K562 (cell line): Measurements from ENCODE around the gene AFF2. TPM values are rescaled to one million over a fixed set of nuclear protein-coding genes. Genes with fewer than 3 reads are reported as not detected.

Experiments
- ATAC-seq: fragments of 200-7000 bp; cut with Tn5 transposase; 3 replicates; pipeline ENCODE4 v1.9.1; 2020; ENCODE audit warnings: moderate library complexity
- BruUV-seq: library from RNA; stranded (reverse); fragments of 400-500 nt; replicated peaks from 2 replicates; lab custom pipeline; 2021; lab: Mats Ljungman, UMichigan
- CTCF ChIA-PET: fragments of 300-600 bp; formaldehyde crosslinking; extraction: SDS; loops from one replicate; lab custom pipeline; 2021; ENCODE audit warnings: low intra/inter-chr PET ratio; lab: Yijun Ruan, JAX
- POLR2A ChIA-PET: fragments of 300-600, 350-650 bp; sonication (Branson Sonifier 250); formaldehyde crosslinking; extraction: SDS; loops from one replicate; lab custom pipeline; 2021; ENCODE audit warnings: antibody characterized with exemption, inconsistent platforms; lab: Yijun Ruan, JAX
- DNase-seq, 4 experiments: peaks; one replicate each; pipeline versions ENCODE4 v3.0.0 to v3.0.0-alpha.2; 2011 to 2018; ENCODE audit warnings: low spot score in 3 of 4, mixed read lengths in 3 of 4; ENCODE audit errors: extremely low read depth in 1 of 4
- FAIRE-seq: peaks from 2 replicates; lab custom pipeline; 2011; peaks lifted over from hg19 to GRCh38; lab: Jason Lieb, UNC
- H2AFZ ChIP-seq: 2 replicates; pipeline ENCODE4 v1.6.0; 2011; ENCODE audit warnings: low read depth, low read length, control low read depth, inconsistent platforms
- H3K27ac ChIP-seq: fragments of 200-600 bp; 3 replicates; pipeline ENCODE4 v1.8.0; 2011; ENCODE audit warnings: low read depth, mild to moderate bottlenecking, control low read depth, inconsistent platforms, low read length, moderate library complexity, mixed read lengths; ENCODE audit errors: extremely low read depth
- H3K27me3 ChIP-seq, 2 experiments: fragments of 300-600 bp in 1 of 2; 2 replicates in 1 of 2; 3 replicates in 1 of 2; pipeline versions ENCODE4 v1.6.0 to v1.8.0; 2011; ENCODE audit warnings: inconsistent platforms in 2 of 2, low read length in 2 of 2, mild to moderate bottlenecking in 1 of 2, mixed read lengths in 1 of 2, moderate library complexity in 1 of 2; ENCODE audit not compliant: control insufficient read depth in 2 of 2, insufficient read depth in 2 of 2
- H3K36me3 ChIP-seq: fragments of 300-600 bp; 3 replicates; pipeline ENCODE4 v1.8.0; 2011; ENCODE audit warnings: mild to moderate bottlenecking, low read length, inconsistent platforms; ENCODE audit not compliant: control insufficient read depth, insufficient read depth
- H3K4me1 ChIP-seq, 2 experiments: fragments of 200-600 bp in 1 of 2; replicated peaks in 1 of 2; 2 replicates in 1 of 2; 3 replicates in 1 of 2; pipeline versions ENCODE4 v1.5.1 to v1.8.0; 2011; ENCODE audit warnings: inconsistent platforms in 2 of 2, low read length in 2 of 2, mild to moderate bottlenecking in 1 of 2, mixed read lengths in 1 of 2, moderate library complexity in 1 of 2; ENCODE audit not compliant: control insufficient read depth in 2 of 2, insufficient read depth in 2 of 2
- H3K4me2 ChIP-seq: 2 replicates; pipeline ENCODE4 v1.6.1; 2011; ENCODE audit warnings: low read length, control low read depth, inconsistent platforms, mixed read lengths; ENCODE audit not compliant: insufficient read depth
- H3K4me3 ChIP-seq: fragments of 200-600 bp; sonication (generic), shearing (Covaris generic); 2 replicates; pipeline ENCODE4 v1.5.1; 2016; ENCODE audit warnings: control low read depth, inconsistent platforms
- H3K79me2 ChIP-seq: fragments of 200-600 bp; 3 replicates; pipeline ENCODE4 v1.8.0; 2011; ENCODE audit warnings: low read length, inconsistent platforms; ENCODE audit not compliant: control insufficient read depth, insufficient read depth
- H3K9ac ChIP-seq, 2 experiments: 2 replicates each; pipeline versions ENCODE4 v1.6.0 to v1.6.1; 2011; ENCODE audit warnings: low read depth in 2 of 2, low read length in 2 of 2, control low read depth in 1 of 2, inconsistent platforms in 1 of 2, mild to moderate bottlenecking in 1 of 2, mixed read lengths in 1 of 2; ENCODE audit not compliant: insufficient read depth in 1 of 2
- H3K9me1 ChIP-seq: one replicate; pipeline ENCODE4 v1.6.0; 2011; ENCODE audit warnings: inconsistent platforms, mild to moderate bottlenecking, low read length, moderate library complexity; ENCODE audit not compliant: control insufficient read depth, insufficient read depth
- H3K9me3 ChIP-seq: replicated peaks from 2 replicates; pipeline ENCODE4 v1.5.1; 2011; ENCODE audit warnings: low read depth, low read length, inconsistent platforms; ENCODE audit not compliant: control insufficient read depth, insufficient read depth
- H4K20me1 ChIP-seq: replicated peaks from 2 replicates; pipeline ENCODE4 v1.6.1; 2011; ENCODE audit warnings: low read length, inconsistent platforms, mixed read lengths; ENCODE audit not compliant: control insufficient read depth, insufficient read depth
- HDAC8 ChIP-seq: fragments of 450-650 bp; IDR thresholded peaks from 2 replicates; pipeline ENCODE4 v1.6.1; 2016; ENCODE audit warnings: mild to moderate bottlenecking, missing genetic modification characterization, moderate library complexity, missing compliant biosample characterization
- MXI1 ChIP-seq: IDR thresholded peaks from 2 replicates; pipeline ENCODE4 v1.6.1; 2011; ENCODE audit warnings: low read depth, mild to moderate bottlenecking, improper control_type of control experiment, low read length
- MYBL2 ChIP-seq, 2 experiments: fragments of 450-650 bp in 1 of 2; sonication (generic) in 1 of 2; formaldehyde crosslinking in 1 of 2; IDR thresholded peaks; 2 replicates each; pipeline versions ENCODE4 v1.6.1 to v1.8.1; 2017 to 2022; ENCODE audit warnings: borderline replicate concordance in 1 of 2, inconsistent platforms in 1 of 2, low read depth in 1 of 2, mild to moderate bottlenecking in 1 of 2, missing genetic modification reagents in 1 of 2, moderate library complexity in 1 of 2
- NCOA2 ChIP-seq, 2 experiments: fragments of 450-650 bp; IDR thresholded peaks; 2 replicates each; pipeline ENCODE4 v1.6.1; 2018; ENCODE audit warnings: mild to moderate bottlenecking in 2 of 2, moderate library complexity in 1 of 2; ENCODE audit not compliant: partially characterized antibody in 2 of 2
- NFRKB ChIP-seq: fragments of 450-650 bp; IDR thresholded peaks from 2 replicates; pipeline ENCODE4 v1.6.1; 2016; ENCODE audit warnings: low read depth
- PCBP1 ChIP-seq: fragments of 200-400 bp; formaldehyde crosslinking; IDR thresholded peaks from 2 replicates; pipeline ENCODE4 v1.6.1; 2018; ENCODE audit warnings: mild to moderate bottlenecking, low read depth, low read length; ENCODE audit not compliant: poor library complexity, severe bottlenecking
- SMAD1 ChIP-seq: fragments of 150-350 bp; IDR thresholded peaks from 2 replicates; pipeline ENCODE4 v1.6.1; 2014; ENCODE audit warnings: low read length, low read depth; ENCODE audit not compliant: partially characterized antibody
- ZNF707 ChIP-seq: fragments of 250-450 bp; sonication (Bioruptor Pico); conservative IDR thresholded peaks from 2 replicates; pipeline ENCODE4 v1.8.0; 2022; ENCODE audit warnings: inconsistent platforms, mild to moderate bottlenecking, moderate library complexity
- WGBS: fragments of 100-300 bp; shearing (Covaris generic); methylation state at CpG from one replicate; pipeline ENCODE4 v1.1.6; 2016; ENCODE audit warnings: low coverage, mixed read lengths; ENCODE audit not compliant: insufficient coverage; ENCODE audit errors: missing lambda C conversion rate; 5-methylcytosine and 5-hydroxymethylcytosine counted together
- in situ Hi-C: fragments of 300-500 bp; cut with MboI; formaldehyde crosslinking; loops from 4 replicates; pipeline ENCODE4 v1.15.0; 2018; ENCODE audit warnings: inconsistent platforms, mixed read lengths
- intact Hi-C: fragments of 100-400 bp; cut with micrococcal nuclease; formaldehyde crosslinking; loops from 2 replicates; pipeline ENCODE4 v1.14.2; 2022
- polyA plus RNA-seq, 8 experiments: library from polyadenylated mRNA; depleted of rRNA in 4 of 8; stranded (reverse) in 5 of 8; unstranded in 3 of 8; fragments of >200 nt; fragmentation: Nextera tagmentation in 2 of 8; fragmentation: Illumina TruSeq in 1 of 8; extraction: Ambion mirVana in 2 of 8; extraction: Trizol in 1 of 8; gene quantifications; 2 replicates each; pipeline versions ENCODE4 v1.2.1 to v1.2.3, GENCODE V29; 2011 to 2014; ENCODE audit warnings: inconsistent platforms in 1 of 8, missing spikeins in 1 of 8
- total RNA-seq, 7 experiments: library from RNA; depleted of rRNA in 6 of 7; stranded (reverse); fragments of >200 nt in 6 of 7; fragmentation: Illumina TruSeq in 2 of 7; extraction: Trizol in 2 of 7; gene quantifications; 2 replicates each; pipeline versions ENCODE4 v1.2.1 to v1.2.3, GENCODE V29; 2011 to 2021; ENCODE audit warnings: low replicate concordance in 1 of 7
- TF ChIP-seq, protein P1 (sequence below): sonication (generic); formaldehyde crosslinking; IDR thresholded peaks from 2 replicates; pipeline ENCODE4 v1.8.1; 2023; ENCODE audit warnings: mild to moderate bottlenecking, missing genetic modification reagents, moderate library complexity

Gene AFF2
- total and polyA plus RNA-seq, 9 of the 15 experiments (the other 6 are each of a cell fraction or from before 2014, with no cell fraction given) = 0.01 to 0.20 (median 0.07) TPM

DNA sequence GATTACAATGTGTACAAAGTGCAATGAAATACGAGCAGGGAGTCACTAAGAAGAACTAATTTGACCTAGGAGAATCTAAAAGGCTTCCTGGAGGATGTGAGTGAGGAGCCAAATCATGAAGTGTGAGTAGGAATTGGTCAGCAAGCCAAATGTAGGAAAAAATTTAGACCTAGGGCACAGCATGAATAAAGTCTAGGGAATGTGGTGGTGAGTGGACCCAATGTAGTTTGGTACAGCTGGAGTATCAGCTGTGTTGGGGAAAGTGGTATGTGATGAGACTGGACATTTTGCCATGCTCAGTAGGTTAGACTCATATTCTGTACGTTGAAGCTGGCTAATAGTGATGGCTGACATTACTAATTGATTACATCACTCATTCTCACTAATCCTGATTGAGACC, 191.0 kb downstream of the AFF2 start:
- Histone ChIP-seq H3K4me1 (no peaks in the 10 kb centered on the region), H3K27ac (no peak overlapping the region), H3K9me1 (no peaks in the 10 kb centered on the region)
- FAIRE-seq = no peak
- no TSS peak for BruUV-seq
- in situ Hi-C loops = no loop called here
- CTCF ChIA-PET = no interaction called here
- TF ChIP-seq HDAC8 (tag) = no peak
- TF ChIP-seq ZNF707 (CRISPR knock-in tag) = no peak
- TF ChIP-seq NCOA2 (IDR thresholded peaks at IDR 0.05; ENCODE audit: partially characterized antibody in 2 of 2) = no peak
- TF ChIP-seq, all 486 proteins: peak for 0
- no peaks in the 10 kb centered on the region for H3K36me3 ChIP-seq
- H2AFZ ChIP-seq = no peak overlapping the region
- intact Hi-C loops = no loop called here
- H3K9ac ChIP-seq = no peak overlapping the region
- H3K27me3 ChIP-seq = no peaks in the 10 kb centered on the region
- no peak overlapping the region for H3K4me3 ChIP-seq
- DNase-seq = no peak
- H3K79me2 ChIP-seq = no peaks in the 10 kb centered on the region
- H3K9me3 ChIP-seq = no peaks in the 10 kb centered on the region
- WGBS = 11% methylated on average over 2 of the region's 2 CpGs
- H4K20me1 ChIP-seq = no peaks in the 10 kb centered on the region
- ATAC-seq = no peak
- POLR2A ChIA-PET = no interaction called here
- no peak overlapping the region for H3K4me2 ChIP-seq

DNA sequence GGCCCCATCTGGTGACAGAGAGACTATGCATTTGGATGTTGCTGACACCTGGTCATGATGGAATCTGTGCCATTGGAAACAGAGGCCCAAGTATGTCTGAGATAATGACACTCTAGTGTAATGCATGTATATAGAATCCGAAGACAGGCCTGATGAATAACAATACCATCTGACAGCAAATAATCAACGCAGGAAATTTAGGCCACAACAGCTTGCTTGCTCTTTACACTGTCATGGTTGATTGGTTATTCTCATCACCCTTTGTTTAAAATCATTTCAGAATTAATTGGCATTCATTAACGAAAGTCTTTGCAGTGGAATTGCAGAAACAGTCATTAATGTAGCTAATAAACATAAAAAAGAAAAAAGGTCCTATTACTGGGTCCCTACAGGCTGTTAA, 194.8 kb downstream of the AFF2 start:
- in situ Hi-C loops = no loop called here
- FAIRE-seq = no peak
- no peak overlapping the region for H3K4me2 ChIP-seq
- CTCF ChIA-PET = no interaction called here
- H3K27me3 ChIP-seq = no peaks in the 10 kb centered on the region
- H2AFZ ChIP-seq = no peak overlapping the region
- no peaks in the 10 kb centered on the region for H3K4me1 ChIP-seq
- no peaks in the 10 kb centered on the region for H3K9me1 ChIP-seq
- H3K36me3 ChIP-seq = no peaks in the 10 kb centered on the region
- 13% methylated on average over 3 of the region's 3 CpGs for WGBS
- no peak overlapping the region for H3K9ac ChIP-seq
- intact Hi-C loops = no loop called here
- H3K9me3 ChIP-seq = no peaks in the 10 kb centered on the region
- DNase-seq = no peak
- no peak overlapping the region for H3K4me3 ChIP-seq
- H3K27ac ChIP-seq = no peak overlapping the region
- H4K20me1 ChIP-seq = no peaks in the 10 kb centered on the region
- ATAC-seq = no peak
- H3K79me2 ChIP-seq = no peaks in the 10 kb centered on the region
- POLR2A ChIA-PET = no interaction called here
- BruUV-seq = no TSS peak
- TF ChIP-seq NFRKB (no peak), MXI1 (no peak), PCBP1 (no peak), MYBL2 (IDR thresholded peaks at IDR 0.05; ENCODE audit: low read depth) (no peak), MYBL2 (CRISPR knock-in tag; IDR thresholded peaks at IDR 0.05; ENCODE audit: borderline replicate concordance) (no peak), SMAD1 (no peak)
- TF ChIP-seq, protein P1, sequence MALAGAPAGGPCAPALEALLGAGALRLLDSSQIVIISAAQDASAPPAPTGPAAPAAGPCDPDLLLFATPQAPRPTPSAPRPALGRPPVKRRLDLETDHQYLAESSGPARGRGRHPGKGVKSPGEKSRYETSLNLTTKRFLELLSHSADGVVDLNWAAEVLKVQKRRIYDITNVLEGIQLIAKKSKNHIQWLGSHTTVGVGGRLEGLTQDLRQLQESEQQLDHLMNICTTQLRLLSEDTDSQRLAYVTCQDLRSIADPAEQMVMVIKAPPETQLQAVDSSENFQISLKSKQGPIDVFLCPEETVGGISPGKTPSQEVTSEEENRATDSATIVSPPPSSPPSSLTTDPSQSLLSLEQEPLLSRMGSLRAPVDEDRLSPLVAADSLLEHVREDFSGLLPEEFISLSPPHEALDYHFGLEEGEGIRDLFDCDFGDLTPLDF (CRISPR knock-in tag) = no peak
